Stomach (tissue), 9 donors: ENCODE data around the gene TRHDE. TPM values are rescaled to one million over a fixed set of nuclear protein-coding genes. Genes with fewer than 3 reads are reported as not detected.
A peak's percentile ranks its signal among the peaks of the same experiment; 100 is the strongest.
"Not testable (repeated sequence)": the region's sequence is repeated elsewhere in the genome, so short reads cannot be mapped to it uniquely, and the experiment has no call there.

Experiments
- DNase-seq, 2 donors: peaks; one replicate each; pipeline versions ENCODE4 v3.0.0 to v3.0.0-alpha.2; 2013 to 2019
- H3K27ac ChIP-seq, 5 donors: fragments of 200-600 bp in 4 of 5; sonication (generic) in 4 of 5; one replicate each; pipeline ENCODE4 v1.5.1; 2013 to 2019; ENCODE audit warnings: mild to moderate bottlenecking in 1 of 5, moderate library complexity in 1 of 5
- H3K27me3 ChIP-seq, 3 donors: fragments of 200-600 bp; sonication (generic); one replicate each; pipeline ENCODE4 v1.5.1; 2017 to 2019; ENCODE audit warnings: mixed run types in 1 of 3
- H3K36me3 ChIP-seq, 4 donors: fragments of 200-600 bp; sonication (generic); 1 replicate in 3 of 4; 2 replicates in 1 of 4; pipeline ENCODE4 v1.5.1; 2016 to 2019
- H3K4me1 ChIP-seq, 4 donors: fragments of 200-600 bp; sonication (generic); one replicate each; pipeline ENCODE4 v1.5.1; 2016 to 2019
- H3K4me3 ChIP-seq, 4 donors: fragments of 200-600 bp; sonication (generic) in 3 of 4; one replicate each; pipeline ENCODE4 v1.5.1; 2016 to 2019; ENCODE audit warnings: mild to moderate bottlenecking in 1 of 4
- H3K9me3 ChIP-seq, 4 donors: fragments of 200-600 bp; sonication (generic); one replicate each; pipeline ENCODE4 v1.5.1; 2016 to 2019
- CTCF ChIP-seq, 7 experiments: fragments of 450-650 bp in 4 of 7; fragments of 200-600 bp in 3 of 7; sonication (generic) in 3 of 7; IDR thresholded peaks; one replicate each; pipeline ENCODE4 v1.5.1; 2016 to 2019; ENCODE audit warnings: antibody characterized with exemption in 7 of 7, control low read depth in 2 of 7, mild to moderate bottlenecking in 1 of 7
- EP300 ChIP-seq: sonication (generic); formaldehyde crosslinking; IDR thresholded peaks from one replicate; pipeline ENCODE4 v1.6.1; 2017; ENCODE audit warnings: antibody characterized with exemption
- POLR2A ChIP-seq, 4 donors: fragments of 450-650 bp; IDR thresholded peaks; one replicate each; pipeline ENCODE4 v1.6.1; 2016; ENCODE audit warnings: antibody characterized with exemption in 4 of 4, control low read depth in 2 of 4, mild to moderate bottlenecking in 1 of 4, moderate library complexity in 1 of 4
- POLR2AphosphoS5 ChIP-seq, 3 donors: sonication (generic); formaldehyde crosslinking; IDR thresholded peaks; one replicate each; pipeline ENCODE4 v1.6.1; 2016; ENCODE audit warnings: antibody characterized with exemption in 3 of 3
- WGBS, 5 donors: extraction: QIAGEN DNeasy Blood & Tissue Kit in 3 of 5; methylation state at CpG; one replicate each; pipeline versions ENCODE4 v1.1.5 to v1.1.7; 2013 to 2018; 5-methylcytosine and 5-hydroxymethylcytosine counted together
- intact Hi-C: fragments of 100-400 bp; cut with DNase I; formaldehyde crosslinking; loops from one replicate; pipeline ENCODE4 v1.15.1; 2023; ENCODE audit warnings: low total_unique reads
- polyA plus RNA-seq, 3 donors: library from polyadenylated mRNA; stranded (reverse); fragments of 200-250 nt; gene quantifications; one replicate each; pipeline ENCODE4 v1.2.3, GENCODE V29; 2013
- total RNA-seq, 5 donors: library from RNA; depleted of rRNA; stranded (reverse); fragments of >200 nt; gene quantifications; one replicate each; pipeline versions ENCODE4 v1.1.0 to v1.2.3, GENCODE V29; 2014 to 2016
- donor health status: healthy with polysubstance abuse.
- donor health status: Bipolar disorder and iron deficiency.
- donor health status: healthy.

Gene TRHDE
- total and polyA plus RNA-seq, 8 donors, result 0.13 to 75.3 (median 3.2) TPM

GRCh38 chr12:72642706-72643105 is 370.5 kb downstream of the TRHDE start:
- Histone ChIP-seq H3K27ac (no peak overlapping the region), H3K4me1 (no peaks in the 10 kb centered on the region), H3K27me3 (no peaks in the 10 kb centered on the region), H3K9me3 (peaks cover 0 to 6% (median 0%) of the 10 kb centered on the region in 4 donors), H3K4me3 (no peak overlapping the region), H3K36me3 (no peaks in the 10 kb centered on the region)
- intact Hi-C loops, result no loop called here
- WGBS, 5 donors, result 56 to 77% (median 70%) methylated on average over 2 of the region's 2 CpGs
- DNase-seq, result no peak
- TF ChIP-seq CTCF (IDR thresholded peaks at IDR 0.05), result no peak
- no peak for TF ChIP-seq POLR2AphosphoS5 (IDR thresholded peaks at IDR 0.05)
- TF ChIP-seq EP300, result no peak
- TF ChIP-seq POLR2A (IDR thresholded peaks at IDR 0.05), result no peak

GRCh38 chr12:72647139-72647538 is 375.0 kb downstream of the TRHDE start:
- Histone ChIP-seq H3K27ac (no peak overlapping the region), H3K4me3 (no peak overlapping the region), H3K27me3 (no peaks in the 10 kb centered on the region), H3K36me3 (no peaks in the 10 kb centered on the region), H3K4me1 (no peaks in the 10 kb centered on the region), H3K9me3 (peaks cover 0 to 17% (median 0%) of the 10 kb centered on the region in 4 donors)
- intact Hi-C loops, result no loop called here
- TF ChIP-seq POLR2A (IDR thresholded peaks at IDR 0.05), result no peak
- no peak for TF ChIP-seq POLR2AphosphoS5 (IDR thresholded peaks at IDR 0.05)
- TF ChIP-seq EP300, result no peak
- no peak for TF ChIP-seq CTCF (IDR thresholded peaks at IDR 0.05)
- DNase-seq, result no peak

- Histone ChIP-seq H3K4me3 (no peak overlapping the region), H3K4me1 (no peaks in the 10 kb centered on the region), H3K27me3 (no peaks in the 10 kb centered on the region), H3K36me3 (no peaks in the 10 kb centered on the region), H3K27ac (no peak overlapping the region), H3K9me3 (no peaks in the 10 kb centered on the region)
- no peak for TF ChIP-seq CTCF (IDR thresholded peaks at IDR 0.05)
- no peak for TF ChIP-seq POLR2A (IDR thresholded peaks at IDR 0.05)
- TF ChIP-seq POLR2AphosphoS5 (IDR thresholded peaks at IDR 0.05), result no peak
- no peak for TF ChIP-seq EP300
- intact Hi-C loops, result no loop called here
- DNase-seq, result no peak
Observed at GRCh38 chr12:72658615-72659014, 386.4 kb downstream of the TRHDE start.

GRCh38 chr12:72660174-72660573 is 388.0 kb downstream of the TRHDE start:
- DNase-seq, intact Hi-C loops: not testable (repeated sequence)

GRCh38 chr12:72673853-72674252 is 401.7 kb downstream of the TRHDE start:
- Histone ChIP-seq H3K27me3 (no peaks in the 10 kb centered on the region), H3K27ac (no peak overlapping the region), H3K4me3 (no peak overlapping the region), H3K4me1 (no peaks in the 10 kb centered on the region), H3K36me3 (no peaks in the 10 kb centered on the region), H3K9me3 (no peaks in the 10 kb centered on the region)
- TF ChIP-seq POLR2AphosphoS5 (IDR thresholded peaks at IDR 0.05) (no peak), EP300 (no peak), CTCF (IDR thresholded peaks at IDR 0.05) (no peak), POLR2A (IDR thresholded peaks at IDR 0.05) (no peak)
- intact Hi-C loops, result no loop called here
- WGBS, 5 donors, result 71 to 83% (median 80%) methylated on average over 4 of the region's 4 CpGs
- peak in 1 of 2 donors; percentile 10 for DNase-seq

More at GRCh38 chr12:72660174-72660573, 388.0 kb downstream of the TRHDE start:
- H3K4me1 ChIP-seq, H3K36me3 ChIP-seq, H3K9me3 ChIP-seq, H3K4me3 ChIP-seq, H3K27me3 ChIP-seq, H3K27ac ChIP-seq: not testable (repeated sequence)
- 80 to 89% (median 86%) methylated on average over 7 of the region's 7 CpGs for WGBS, 5 donors
